ENCODE data around the gene EPHA5.

EPHA5 gene

DNA sequence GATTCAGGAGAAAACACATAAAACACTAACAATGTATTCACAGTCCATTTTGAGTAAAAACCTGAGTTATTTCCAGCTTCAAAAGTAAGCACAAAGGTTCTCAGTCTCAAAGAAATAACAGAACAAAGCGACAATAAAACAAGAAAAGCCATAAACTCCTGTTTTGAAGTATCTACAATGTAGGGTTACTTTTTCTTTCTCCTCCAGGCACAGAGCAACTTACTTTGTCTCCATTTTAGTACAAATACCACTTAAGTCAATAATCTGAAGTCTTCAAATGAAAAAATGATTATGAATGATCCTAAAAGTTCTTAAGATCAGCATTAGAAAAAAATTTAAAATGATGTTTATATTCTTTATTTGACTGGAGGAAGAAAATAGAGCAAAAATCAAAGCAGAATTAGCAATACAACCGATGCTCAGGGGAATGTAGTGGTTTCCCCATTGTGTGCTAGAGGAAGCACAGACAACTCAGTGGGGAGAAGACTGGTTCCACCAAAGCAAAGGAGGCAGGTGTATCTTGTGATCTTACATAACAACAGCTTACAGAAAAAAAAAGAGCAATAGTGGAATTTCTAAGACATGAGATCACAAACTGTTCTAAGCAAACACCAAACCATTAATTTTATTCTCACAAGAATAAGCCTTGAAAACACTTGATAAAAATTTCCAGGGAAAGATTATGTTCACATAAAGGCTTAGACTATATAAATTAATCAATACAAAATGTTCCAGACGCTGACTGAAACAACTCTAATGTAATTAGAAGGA lies 35.1 kb downstream of the EPHA5 start:
- in situ Hi-C loops (cut with MboI; ENCODE audit: low sequenced_read_pairs): no loop called here

DNA sequence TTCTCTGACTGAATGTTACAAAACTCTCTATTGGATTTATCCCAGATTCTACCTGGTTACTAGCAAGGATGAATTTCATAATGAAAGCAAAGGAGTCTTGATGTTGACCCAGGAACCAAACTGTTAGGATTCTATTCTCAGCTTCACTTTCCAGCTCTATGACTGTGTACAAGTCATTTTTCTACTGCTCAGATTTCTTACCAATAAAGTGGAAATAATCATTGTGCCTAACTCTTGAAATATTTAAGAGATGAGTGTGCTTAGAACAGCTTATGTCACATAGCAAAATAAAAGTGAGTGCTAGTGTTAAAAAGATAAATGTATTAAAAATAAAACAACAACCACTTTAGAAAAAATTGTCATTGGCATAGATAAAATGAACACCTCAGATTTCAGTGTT lies 45.6 kb downstream of the EPHA5 start:
- in situ Hi-C loops (cut with MboI; ENCODE audit: low sequenced_read_pairs): no loop called here

DNA sequence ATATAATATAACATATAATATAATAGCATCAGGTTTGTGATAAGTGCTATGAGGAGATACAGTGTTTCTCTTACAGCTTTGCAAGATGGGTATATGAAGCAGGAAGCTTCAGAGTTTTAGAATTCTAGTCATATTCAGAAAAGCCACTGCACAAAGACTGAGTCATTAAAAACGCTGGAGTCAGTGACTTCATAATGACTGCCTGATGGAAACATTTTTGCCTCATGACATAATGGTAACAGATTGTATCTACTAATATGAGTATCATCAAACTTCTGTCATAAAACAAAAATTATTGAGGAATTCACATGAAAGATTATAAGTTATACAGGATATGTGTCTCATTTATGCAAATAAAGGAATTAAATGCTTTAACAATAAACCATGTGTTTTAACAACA lies 46.8 kb downstream of the EPHA5 start:
- in situ Hi-C loops (cut with MboI; ENCODE audit: low sequenced_read_pairs): no loop called here

DNA sequence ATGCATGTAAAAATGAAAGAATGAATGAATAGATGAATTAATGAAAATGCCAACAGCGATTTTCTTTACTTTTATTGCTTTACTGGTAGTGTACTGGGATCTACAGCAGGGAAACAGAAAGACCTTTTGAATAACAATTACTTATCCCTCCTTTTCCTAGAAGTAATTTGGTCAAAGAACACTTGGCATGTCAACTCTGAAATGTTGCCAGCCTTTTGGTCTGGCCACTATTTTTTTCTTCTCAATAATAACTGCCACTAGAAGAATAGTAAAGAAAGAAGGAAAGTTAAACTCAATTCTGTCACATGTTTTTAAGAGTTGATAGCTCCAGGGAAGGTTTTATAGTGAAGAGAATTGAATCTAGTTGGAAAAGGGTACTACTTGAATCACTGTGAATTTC lies 52.9 kb downstream of the EPHA5 start:
- in situ Hi-C loops (cut with MboI; ENCODE audit: low sequenced_read_pairs): no loop called here

DNA sequence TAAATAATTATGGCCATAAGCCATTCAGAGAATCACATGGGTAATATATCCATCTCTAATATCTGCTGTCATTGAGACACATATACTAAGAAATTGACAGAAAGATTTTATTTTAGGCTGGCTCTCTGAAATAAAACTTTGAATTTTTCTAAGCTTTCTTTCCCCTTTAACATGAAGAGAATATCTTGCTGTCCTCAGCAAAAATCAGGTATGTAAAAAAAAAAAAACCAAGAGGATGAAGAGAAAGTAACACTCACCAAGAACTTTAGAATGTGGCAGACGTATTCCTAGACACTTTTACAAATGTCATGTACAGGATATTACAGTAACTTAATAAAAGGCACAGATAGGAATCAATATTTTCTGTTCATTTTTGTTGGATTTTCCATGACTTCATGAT lies 65.8 kb downstream of the EPHA5 start:
- in situ Hi-C loops (cut with MboI; ENCODE audit: low sequenced_read_pairs): no loop called here

DNA sequence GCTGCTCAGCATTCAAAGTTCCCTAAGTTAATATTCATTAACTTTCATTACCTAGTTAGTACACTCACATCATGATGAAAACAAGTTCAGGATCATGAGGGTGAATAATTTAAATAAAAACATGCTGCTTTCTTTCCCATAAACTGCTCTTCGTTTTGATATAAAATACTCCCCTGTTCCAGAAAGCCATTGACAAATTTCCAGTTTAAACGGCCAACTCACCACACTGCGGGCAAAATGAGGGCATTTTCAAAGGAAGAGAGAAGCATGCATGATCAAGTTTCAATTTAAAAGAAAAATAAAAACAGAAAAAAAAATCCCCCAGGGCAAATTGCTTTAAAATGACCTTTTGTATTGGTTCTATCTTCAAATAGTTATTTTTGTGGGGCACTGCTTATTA lies 69.6 kb downstream of the EPHA5 start:
- in situ Hi-C loops (cut with MboI; ENCODE audit: low sequenced_read_pairs): no loop called here

DNA sequence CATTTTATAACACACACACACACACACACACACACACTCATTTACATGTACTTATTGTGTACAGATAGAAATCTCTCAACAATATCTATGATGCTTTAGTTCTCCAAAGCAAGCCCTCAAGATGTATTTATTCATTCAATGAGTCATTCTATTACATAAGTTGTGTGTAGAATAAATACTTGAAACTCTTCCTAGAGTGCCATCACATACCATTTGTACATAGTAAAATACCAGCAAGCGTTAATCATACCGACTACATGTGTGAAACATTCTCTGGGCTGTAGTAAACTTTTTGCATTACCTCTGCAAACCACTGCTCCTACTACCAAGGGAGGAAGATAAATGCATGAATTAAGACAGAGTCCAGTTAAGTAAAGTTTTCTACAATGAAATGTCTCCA lies 70.9 kb downstream of the EPHA5 start:
- in situ Hi-C loops (cut with MboI; ENCODE audit: low sequenced_read_pairs): no loop called here

DNA sequence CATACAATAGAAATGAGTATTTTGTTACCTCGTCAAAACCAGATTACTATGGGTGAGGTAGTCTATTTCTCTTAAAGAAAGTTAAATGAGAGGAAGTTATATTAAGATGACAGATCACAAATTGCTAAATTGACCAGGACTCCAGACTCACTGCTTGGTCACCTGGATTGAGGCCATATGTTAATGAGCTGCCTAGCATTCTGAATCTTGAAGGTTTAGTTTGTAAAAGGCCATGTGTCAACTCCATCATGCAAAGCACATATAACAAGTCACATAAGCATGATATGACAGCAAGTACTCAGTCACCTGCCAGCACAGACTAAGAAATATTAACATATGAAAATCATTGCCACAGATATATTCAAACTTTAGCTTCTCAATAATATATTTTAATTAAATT lies 72.6 kb downstream of the EPHA5 start:
- in situ Hi-C loops (cut with MboI; ENCODE audit: low sequenced_read_pairs): no loop called here

DNA sequence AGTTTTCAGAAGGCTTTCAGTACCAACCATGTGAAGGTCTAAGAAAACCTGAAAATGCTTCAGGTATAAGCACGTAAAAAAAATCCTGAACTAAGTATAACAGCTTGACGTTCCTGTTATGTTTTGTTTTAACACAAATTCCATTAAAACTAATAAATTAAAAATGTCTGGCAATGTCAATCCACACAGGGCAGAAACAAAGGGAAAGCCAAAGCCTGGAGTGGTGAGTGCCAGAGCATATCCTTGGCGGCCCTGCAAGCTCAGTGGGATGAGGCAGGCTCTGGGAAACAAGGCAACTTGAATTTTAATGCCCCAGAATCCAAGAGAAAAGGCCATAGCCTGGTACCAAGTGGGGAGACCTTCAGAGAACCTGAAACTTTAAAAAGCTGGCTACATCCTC lies 78.2 kb downstream of the EPHA5 start:
- in situ Hi-C loops (cut with MboI; ENCODE audit: low sequenced_read_pairs): no loop called here

DNA sequence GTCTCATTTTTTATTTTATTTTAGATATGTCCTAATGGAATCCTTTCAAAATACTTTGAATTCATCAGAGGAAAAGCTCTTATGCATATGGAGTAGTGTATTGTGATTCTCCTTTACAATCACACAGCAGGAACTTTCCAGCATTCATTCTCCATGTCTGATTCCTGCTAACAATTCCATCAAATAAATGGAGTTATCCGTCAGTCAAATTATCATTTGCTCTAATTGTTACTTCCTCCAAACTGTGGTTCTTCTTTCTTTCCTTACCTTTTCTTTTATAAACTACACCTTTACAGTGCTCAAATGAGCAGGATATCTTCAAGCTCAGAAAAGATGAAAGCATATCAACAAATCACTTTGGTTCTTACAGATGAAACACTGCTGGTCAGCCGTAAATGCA lies 80.4 kb downstream of the EPHA5 start:
- in situ Hi-C loops (cut with MboI; ENCODE audit: low sequenced_read_pairs): no loop called here

DNA sequence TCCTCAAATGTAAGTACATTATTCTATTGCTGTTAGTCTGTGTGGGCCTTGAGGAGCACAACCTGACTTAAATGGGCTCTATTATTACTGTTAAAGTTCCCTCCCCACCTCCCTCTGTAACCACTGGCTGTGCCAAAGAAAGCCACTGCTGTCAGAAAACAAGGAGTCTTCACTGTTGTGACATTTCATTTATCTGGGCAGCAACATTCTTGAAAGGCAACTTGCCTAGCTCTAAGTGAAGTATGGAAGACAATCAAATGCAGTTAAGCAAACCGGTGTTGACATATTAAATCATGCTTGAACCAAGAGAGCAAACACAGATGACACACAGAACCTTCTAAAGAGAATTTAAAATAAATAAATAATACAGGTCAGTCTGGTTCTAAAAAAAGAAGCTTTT lies 81.0 kb downstream of the EPHA5 start:
- in situ Hi-C loops (cut with MboI; ENCODE audit: low sequenced_read_pairs): no loop called here

DNA sequence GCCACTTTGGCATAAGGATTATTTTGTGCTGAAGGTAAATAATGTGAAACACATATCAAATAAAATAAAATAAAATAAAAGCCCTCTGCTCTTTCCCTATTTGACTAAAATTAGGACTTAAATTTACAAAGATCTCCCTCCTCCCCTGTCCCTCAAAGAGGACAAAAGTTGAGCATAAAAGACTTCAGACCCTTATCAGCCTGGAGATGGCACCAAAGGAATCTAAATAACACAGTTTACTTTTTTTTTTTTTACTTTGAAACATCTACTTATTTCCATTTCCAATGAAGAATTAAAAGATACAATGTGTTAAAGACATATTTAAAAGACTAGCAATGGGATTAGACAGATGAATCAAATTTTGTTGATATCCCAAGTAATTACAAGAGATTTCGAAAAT lies 89.7 kb downstream of the EPHA5 start:
- in situ Hi-C loops (cut with MboI; ENCODE audit: low sequenced_read_pairs): no loop called here

DNA sequence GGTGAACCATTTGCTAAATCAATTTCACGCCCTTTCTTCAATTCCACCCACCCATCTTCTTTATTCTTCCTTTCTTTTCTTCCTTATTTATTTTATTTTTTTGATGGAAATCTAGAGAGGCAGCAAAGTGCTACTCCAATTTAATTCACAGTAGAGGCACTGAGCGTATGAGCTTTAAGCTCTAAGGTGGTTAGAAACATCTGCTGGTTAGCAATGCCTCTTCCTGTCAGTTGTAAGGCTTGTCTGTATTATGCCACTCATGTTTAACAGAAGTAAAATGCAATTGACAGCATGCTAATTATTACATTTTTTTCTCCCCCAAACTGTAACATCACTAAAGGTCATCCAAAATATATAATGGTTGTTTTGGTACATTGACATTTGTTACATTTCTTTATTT lies 103.8 kb downstream of the EPHA5 start:
- in situ Hi-C loops (cut with MboI; ENCODE audit: low sequenced_read_pairs): no loop called here

DNA sequence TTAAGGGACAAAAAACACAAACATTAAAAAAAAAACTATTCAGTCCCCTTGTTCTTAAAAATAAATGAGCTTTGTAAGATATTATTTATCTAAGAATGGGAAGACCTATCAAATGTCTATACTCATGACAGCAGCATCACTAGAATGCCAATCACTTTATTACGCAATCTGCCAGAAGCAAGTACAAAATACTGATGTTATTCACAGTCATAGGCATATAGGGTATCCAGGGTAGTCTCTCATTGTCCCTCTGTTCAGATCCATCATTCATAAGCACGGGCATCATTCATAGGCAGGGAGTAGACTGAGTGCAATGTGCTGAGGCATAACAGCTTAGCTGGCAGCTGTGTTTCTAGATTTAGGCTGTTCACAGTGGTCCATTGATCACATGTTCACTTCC lies 109.1 kb downstream of the EPHA5 start:
- in situ Hi-C loops (cut with MboI; ENCODE audit: low sequenced_read_pairs): no loop called here

DNA sequence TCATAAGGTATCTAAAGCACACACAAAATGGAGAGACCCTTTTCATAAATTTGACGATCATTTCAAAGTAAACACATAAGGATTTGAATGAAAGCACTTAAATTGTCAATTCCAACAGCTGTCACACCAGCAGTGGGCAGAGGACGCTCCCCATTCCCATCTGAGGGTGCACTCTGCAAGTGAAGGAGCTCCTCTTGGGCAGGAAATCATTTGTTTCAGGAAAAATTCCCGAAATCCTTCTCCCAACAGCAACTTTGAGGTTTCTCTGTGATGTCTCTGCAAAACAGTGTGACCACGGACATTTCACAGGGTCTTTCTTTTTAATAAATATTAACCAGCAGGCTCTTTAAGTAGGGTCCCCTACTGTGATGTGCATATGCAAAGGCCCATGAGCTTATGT lies 111.0 kb downstream of the EPHA5 start:
- in situ Hi-C loops (cut with MboI; ENCODE audit: low sequenced_read_pairs): no loop called here

DNA sequence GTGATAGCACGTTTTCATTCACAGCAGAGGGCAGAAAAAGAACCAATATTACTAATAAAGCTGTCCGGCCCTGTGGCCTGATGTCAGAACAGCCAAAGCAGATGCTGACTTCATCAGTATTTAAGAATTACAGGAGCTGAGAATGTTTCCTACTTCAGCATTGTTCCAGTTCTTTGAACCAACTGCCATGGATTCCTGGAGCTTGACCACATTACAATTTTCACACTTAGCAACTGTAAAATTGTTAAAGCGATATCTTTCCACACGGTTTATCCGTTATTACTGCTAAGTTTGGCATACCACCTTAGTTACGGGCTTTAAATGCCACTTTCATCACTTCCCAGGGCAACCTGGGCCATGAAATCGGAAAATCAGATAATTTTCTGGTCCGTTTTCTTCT lies 118.2 kb downstream of the EPHA5 start:
- in situ Hi-C loops (cut with MboI; ENCODE audit: low sequenced_read_pairs): no loop called here

DNA sequence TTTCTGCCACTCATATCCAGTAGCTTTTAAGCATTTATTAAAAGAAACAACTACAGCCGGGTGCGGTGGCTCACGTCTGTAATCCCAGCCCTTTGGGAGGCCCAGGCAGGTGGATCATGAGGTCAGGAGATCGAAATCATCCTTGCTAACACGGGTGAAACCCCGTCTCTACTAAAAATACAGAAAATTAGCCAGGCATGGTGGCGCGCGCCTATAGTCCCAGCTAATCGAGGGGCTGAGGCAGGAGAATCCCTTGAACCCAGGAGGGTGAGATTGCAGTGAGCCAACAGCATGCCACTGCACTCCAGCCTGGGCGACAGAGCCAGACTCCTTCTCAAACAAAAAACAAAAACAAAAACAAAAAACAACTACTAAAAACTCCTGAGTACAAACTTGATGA lies 119.8 kb downstream of the EPHA5 start:
- in situ Hi-C loops (cut with MboI; ENCODE audit: low sequenced_read_pairs): no loop called here

DNA sequence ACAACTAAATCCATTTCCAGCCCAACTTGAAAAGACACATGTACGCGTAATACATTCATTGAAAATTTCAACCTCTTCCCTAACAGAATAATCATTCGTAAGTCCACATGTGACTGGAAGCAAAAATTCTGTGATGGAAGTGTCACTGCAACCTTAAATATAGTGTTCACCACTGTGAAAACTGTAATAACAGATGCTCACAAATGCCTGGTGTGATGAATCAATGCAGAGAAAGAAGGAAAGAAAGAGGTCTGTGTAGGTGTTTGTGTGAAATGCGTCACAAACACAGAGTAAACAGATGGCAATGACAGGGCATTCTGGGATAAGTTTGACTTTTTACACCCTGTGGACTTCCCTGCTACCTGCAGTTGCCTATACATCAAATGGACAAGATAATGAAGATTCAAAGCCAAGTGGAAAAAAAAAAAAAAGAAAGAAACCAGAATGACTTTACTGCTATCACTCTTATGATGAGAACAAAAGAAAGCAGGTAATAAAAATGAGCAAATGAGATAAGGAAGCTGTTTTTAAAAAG lies 123.3 kb downstream of the EPHA5 start:
- in situ Hi-C loops (cut with MboI; ENCODE audit: low sequenced_read_pairs): no loop called here

DNA sequence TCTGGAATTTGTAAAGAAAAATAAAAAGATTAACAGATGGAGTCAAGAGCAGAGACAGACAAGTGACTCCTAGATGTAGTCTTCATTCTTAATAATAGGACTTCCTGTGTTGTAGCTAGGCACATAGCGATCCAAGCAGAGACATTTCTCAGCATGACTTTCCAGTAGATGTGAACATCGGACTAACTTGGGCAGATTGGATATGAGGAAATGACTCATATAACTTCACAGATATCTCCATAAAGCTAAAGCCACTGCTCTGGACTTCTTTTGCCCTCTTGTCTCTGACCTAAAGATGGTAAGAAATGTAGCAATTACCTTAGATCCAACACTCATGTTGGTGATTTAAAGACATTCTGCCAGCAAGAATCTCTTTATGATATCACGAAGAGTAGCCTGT lies 131.7 kb downstream of the EPHA5 start:
- in situ Hi-C loops (cut with MboI; ENCODE audit: low sequenced_read_pairs): no loop called here

DNA sequence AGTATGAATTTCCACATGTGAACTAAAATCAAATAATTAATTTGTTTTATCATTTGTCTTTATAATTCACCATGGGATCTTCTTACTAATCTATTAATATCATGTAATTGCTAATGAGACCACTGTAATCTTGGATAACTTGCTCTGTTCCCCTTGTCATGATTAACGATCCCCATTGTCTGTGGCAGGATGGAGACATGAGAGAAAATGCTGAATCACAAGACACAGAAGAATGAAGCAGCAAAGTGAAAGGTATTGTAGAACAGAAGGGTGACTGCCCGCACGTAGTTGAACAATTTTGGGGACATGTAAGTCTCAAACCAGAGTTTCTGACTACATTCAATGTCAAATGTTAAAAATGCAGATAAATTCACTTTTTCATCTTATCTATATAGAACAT lies 135.2 kb downstream of the EPHA5 start:
- in situ Hi-C loops (cut with MboI; ENCODE audit: low sequenced_read_pairs): no loop called here

DNA sequence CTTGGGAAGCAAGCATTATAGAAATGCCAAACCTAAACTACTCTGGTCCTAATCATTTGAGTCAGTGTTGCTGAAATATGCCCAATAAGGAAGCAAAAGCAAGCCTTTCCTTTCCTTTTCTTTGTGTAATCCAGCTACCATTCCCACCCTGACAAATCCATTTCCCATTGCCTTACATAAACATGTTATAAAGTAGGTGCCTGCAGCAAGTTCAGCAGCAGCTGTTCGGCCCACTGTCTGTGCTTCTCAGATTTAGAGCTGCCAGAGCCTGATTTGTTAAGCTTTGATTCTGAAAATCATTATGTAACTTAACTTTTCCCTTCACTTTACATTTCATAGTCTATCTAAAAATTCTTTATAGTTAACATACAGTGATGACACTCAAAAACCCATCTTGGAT lies 148.6 kb downstream of the EPHA5 start:
- in situ Hi-C loops (cut with MboI; ENCODE audit: low sequenced_read_pairs): no loop called here

DNA sequence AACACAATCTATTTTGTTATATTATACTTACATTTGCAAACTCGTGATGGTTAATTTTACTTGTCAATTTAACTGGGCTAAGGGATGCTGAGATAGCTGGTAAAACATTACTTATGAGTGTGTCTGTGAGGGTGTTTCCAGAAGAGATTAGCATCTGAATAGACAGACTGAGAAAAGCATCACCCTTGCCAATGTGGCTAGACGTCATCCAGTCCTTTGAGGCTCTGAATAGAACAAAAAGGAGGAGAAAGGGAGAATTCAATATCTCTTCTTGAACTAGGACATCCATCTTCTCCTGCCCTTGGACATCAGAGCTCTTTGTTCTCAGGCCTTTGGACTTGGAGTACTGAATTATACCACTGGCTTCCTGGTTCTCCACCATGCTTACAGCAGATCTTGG lies 154.6 kb downstream of the EPHA5 start:
- in situ Hi-C loops (cut with MboI; ENCODE audit: low sequenced_read_pairs): no loop called here

DNA sequence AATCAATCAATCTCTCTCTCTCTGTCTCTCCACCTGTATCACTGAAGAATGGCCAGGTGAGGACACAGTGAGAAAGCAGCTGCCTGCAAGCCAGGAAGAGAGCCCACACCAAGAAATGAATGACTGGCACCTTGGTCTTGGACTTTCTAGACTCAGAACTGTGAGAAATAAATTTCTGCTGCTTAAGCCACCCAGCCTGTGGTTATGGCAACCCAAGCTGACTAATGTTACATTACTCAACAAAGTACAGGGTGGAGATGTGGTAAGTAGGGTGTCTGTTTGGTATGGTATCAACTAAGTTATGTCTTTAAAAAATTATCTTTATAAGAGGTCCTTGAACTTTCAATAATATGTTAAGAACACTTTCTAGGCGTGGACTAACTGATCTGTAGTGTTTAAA lies 159.3 kb downstream of the EPHA5 start:
- in situ Hi-C loops (cut with MboI; ENCODE audit: low sequenced_read_pairs): no loop called here

Data from HL-60/S4 (cell line).